Measurements from ENCODE around the gene IFITM10. TPM values are rescaled to one million over a fixed set of nuclear protein-coding genes. Genes with fewer than 3 reads are reported as not detected.

The IFITM10 gene
- total and polyA plus RNA-seq, 2 donors (not counting 1 experiment from before 2014, with no cell fraction given): 0.09 to 1.7 TPM

DNA sequence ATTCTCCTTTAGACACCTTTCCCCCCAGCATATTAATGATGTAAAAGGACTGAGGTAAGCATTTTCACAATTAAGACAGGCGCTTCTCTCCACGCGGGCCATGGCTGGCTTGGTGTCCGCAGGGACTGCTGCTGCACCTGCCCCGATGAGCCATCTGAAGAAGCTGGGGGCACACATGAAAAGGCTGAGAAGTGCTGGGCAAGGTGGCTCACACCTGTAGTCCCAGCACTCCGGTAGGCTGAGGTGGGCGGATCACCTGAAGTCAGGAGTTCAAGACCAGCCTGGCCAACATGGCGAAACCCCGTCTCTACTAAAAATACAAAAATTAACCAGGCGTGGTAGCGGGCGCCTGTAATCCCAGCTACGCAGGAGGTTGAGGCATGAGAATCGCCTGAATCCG is 32.1 kb downstream of the IFITM10 start:
- intact Hi-C loops (cut with micrococcal nuclease): no loop called here
- Histone ChIP-seq H2AFZ (ENCODE audit: insufficient read depth, low read depth, low read length, poor library complexity, severe bottlenecking) (no peak overlapping the region), H3K4me3 (ENCODE audit: control extremely low read depth in 1 of 5, extremely low read depth in 1 of 5, insufficient read depth in 1 of 5, low read depth in 2 of 5, low read length in 4 of 5) (no peak overlapping the region), H3K27me3 (replicated peaks in 1 of 4; ENCODE audit: control extremely low read depth in 1 of 4, control insufficient read depth in 3 of 4, insufficient read depth in 4 of 4, low read length in 3 of 4) (no peaks in the 10 kb centered on the region), H3K9me3 (ENCODE audit: control extremely low read depth in 1 of 3, control insufficient read depth in 2 of 3, insufficient read depth in 1 of 3, low read length in 2 of 3) (no peaks in the 10 kb centered on the region), H3K9ac (ENCODE audit: low read length) (no peak overlapping the region), H3K79me2 (ENCODE audit: control insufficient read depth, insufficient read depth, low read length) (no peaks in the 10 kb centered on the region), H3K36me3 (replicated peaks in 1 of 2; ENCODE audit: control extremely low read depth in 1 of 2, control insufficient read depth in 1 of 2, extremely low read depth in 1 of 2, insufficient read depth in 2 of 2, low read length in 1 of 2) (no peaks in the 10 kb centered on the region), H4K20me1 (ENCODE audit: control insufficient read depth, insufficient read depth, low read length, poor library complexity, severe bottlenecking) (no peaks in the 10 kb centered on the region), H3K27ac (ENCODE audit: low read length in 2 of 2) (no peak overlapping the region), H3K4me1 (ENCODE audit: control insufficient read depth in 2 of 2, insufficient read depth in 2 of 2, low read length in 2 of 2) (no peaks in the 10 kb centered on the region), H3K4me2 (replicated peaks; ENCODE audit: low read depth, low read length, poor library complexity, severe bottlenecking) (no peak overlapping the region)
- ATAC-seq (ENCODE audit: low read depth): no peak
- no peak for DNase-seq
- Mint-ChIP-seq H3K9me3 (ENCODE audit: insufficient read depth) (no peaks in the 10 kb centered on the region), H3K4me1 (no peaks in the 10 kb centered on the region), H3K4me3 (no peak overlapping the region), H3K27me3 (peaks cover 17% of the 10 kb centered on the region), H3K27ac (no peak overlapping the region)
- ChIA-PET CTCF (interaction anchor here (1.3 kb wide), 1 partner anchor 25 kb away, joined by 3 read pairs; no protein-coding TSS in a partner anchor), POLR2A (no interaction called here)
- TF ChIP-seq, protein P1, sequence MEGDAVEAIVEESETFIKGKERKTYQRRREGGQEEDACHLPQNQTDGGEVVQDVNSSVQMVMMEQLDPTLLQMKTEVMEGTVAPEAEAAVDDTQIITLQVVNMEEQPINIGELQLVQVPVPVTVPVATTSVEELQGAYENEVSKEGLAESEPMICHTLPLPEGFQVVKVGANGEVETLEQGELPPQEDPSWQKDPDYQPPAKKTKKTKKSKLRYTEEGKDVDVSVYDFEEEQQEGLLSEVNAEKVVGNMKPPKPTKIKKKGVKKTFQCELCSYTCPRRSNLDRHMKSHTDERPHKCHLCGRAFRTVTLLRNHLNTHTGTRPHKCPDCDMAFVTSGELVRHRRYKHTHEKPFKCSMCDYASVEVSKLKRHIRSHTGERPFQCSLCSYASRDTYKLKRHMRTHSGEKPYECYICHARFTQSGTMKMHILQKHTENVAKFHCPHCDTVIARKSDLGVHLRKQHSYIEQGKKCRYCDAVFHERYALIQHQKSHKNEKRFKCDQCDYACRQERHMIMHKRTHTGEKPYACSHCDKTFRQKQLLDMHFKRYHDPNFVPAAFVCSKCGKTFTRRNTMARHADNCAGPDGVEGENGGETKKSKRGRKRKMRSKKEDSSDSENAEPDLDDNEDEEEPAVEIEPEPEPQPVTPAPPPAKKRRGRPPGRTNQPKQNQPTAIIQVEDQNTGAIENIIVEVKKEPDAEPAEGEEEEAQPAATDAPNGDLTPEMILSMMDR (IDR thresholded peaks at IDR 0.05): no peak
- no peak for TF ChIP-seq EZH2 (IDR thresholded peaks at IDR 0.05; ENCODE audit: borderline replicate concordance, insufficient read depth, low read depth, low read length, poor library complexity, severe bottlenecking)
- over 99% methylated on average over 15 of the region's 15 CpGs for WGBS (ENCODE audit: insufficient coverage)

- intact Hi-C loops (cut with micrococcal nuclease): no loop called here
- H3K9ac ChIP-seq (ENCODE audit: low read length): no peak overlapping the region
- no peaks in the 10 kb centered on the region for H4K20me1 ChIP-seq (ENCODE audit: control insufficient read depth, insufficient read depth, low read length, poor library complexity, severe bottlenecking)
- no peaks in the 10 kb centered on the region for H3K36me3 ChIP-seq (replicated peaks in 1 of 2; ENCODE audit: control extremely low read depth in 1 of 2, control insufficient read depth in 1 of 2, extremely low read depth in 1 of 2, insufficient read depth in 2 of 2, low read length in 1 of 2)
- DNase-seq: no peak
- Mint-ChIP-seq H3K9me3 (ENCODE audit: insufficient read depth) (no peaks in the 10 kb centered on the region), H3K4me1 (no peaks in the 10 kb centered on the region), H3K27me3 (peaks cover 17% of the 10 kb centered on the region), H3K4me3 (no peak overlapping the region), H3K27ac (no peak overlapping the region)
- H3K9me3 ChIP-seq (ENCODE audit: control extremely low read depth in 1 of 3, control insufficient read depth in 2 of 3, insufficient read depth in 1 of 3, low read length in 2 of 3): no peaks in the 10 kb centered on the region
- ChIA-PET CTCF (no interaction called here), POLR2A (no interaction called here)
- H3K4me2 ChIP-seq (replicated peaks; ENCODE audit: low read depth, low read length, poor library complexity, severe bottlenecking): no peak overlapping the region
- no peak overlapping the region for H3K4me3 ChIP-seq (ENCODE audit: control extremely low read depth in 1 of 5, extremely low read depth in 1 of 5, insufficient read depth in 1 of 5, low read depth in 2 of 5, low read length in 4 of 5)
- H3K27me3 ChIP-seq (replicated peaks in 1 of 4; ENCODE audit: control extremely low read depth in 1 of 4, control insufficient read depth in 3 of 4, insufficient read depth in 4 of 4, low read length in 3 of 4): no peaks in the 10 kb centered on the region
- H3K4me1 ChIP-seq (ENCODE audit: control insufficient read depth in 2 of 2, insufficient read depth in 2 of 2, low read length in 2 of 2): no peaks in the 10 kb centered on the region
- no peak for ATAC-seq (ENCODE audit: low read depth)
- no peak overlapping the region for H3K27ac ChIP-seq (ENCODE audit: low read length in 2 of 2)
- no peak overlapping the region for H2AFZ ChIP-seq (ENCODE audit: insufficient read depth, low read depth, low read length, poor library complexity, severe bottlenecking)
- WGBS (ENCODE audit: insufficient coverage): 92% methylated on average over 5 of the region's 8 CpGs
- TF ChIP-seq, protein P1 (IDR thresholded peaks at IDR 0.05): no peak
- no peak for TF ChIP-seq EZH2 (IDR thresholded peaks at IDR 0.05; ENCODE audit: borderline replicate concordance, insufficient read depth, low read depth, low read length, poor library complexity, severe bottlenecking)
- no peaks in the 10 kb centered on the region for H3K79me2 ChIP-seq (ENCODE audit: control insufficient read depth, insufficient read depth, low read length)
Measured at GRCh38 chr11:1717745-1718144, 32.6 kb downstream of the IFITM10 start.

All from B cell (primary cell).